ENCODE measurements around the gene PPP2R5C. TPM values are rescaled to one million over a fixed set of nuclear protein-coding genes. Genes with fewer than 3 reads are reported as not detected.

The PPP2R5C gene
- total RNA-seq, 1 donor from 2014 or later = 227 TPM

DNA sequence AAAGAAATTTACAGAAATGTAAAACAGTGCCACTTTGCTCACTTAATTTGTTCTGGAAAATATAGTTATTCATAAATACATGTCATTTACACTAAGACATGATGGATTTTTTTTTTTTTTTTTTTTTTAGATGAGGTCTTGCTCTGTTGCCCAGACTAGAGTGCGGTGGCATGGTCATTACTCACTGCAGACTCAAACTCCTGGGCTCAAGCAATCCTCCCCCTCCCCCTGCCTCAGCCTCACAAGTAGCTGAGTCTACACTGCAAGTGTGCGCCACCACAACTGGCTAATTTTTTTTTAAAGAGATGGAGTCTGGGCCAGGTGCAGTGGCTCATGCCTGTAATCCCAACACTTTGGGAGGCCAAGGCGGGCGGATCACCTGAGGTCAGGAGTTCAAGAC lies 101.2 kb downstream of the PPP2R5C start:
- no peak for TF ChIP-seq CTCF (IDR thresholded peaks at IDR 0.05)
- no peaks in the 10 kb centered on the region for H3K9me3 Mint-ChIP-seq
- peaks cover 16% of the 10 kb centered on the region for H3K4me1 Mint-ChIP-seq
- no peak for DNase-seq
- H3K4me3 Mint-ChIP-seq = no peak overlapping the region
- ChIA-PET POLR2A (no interaction called here), CTCF (interaction anchor here (0.6 to 1.0 kb wide), 2 partner anchors 13 to 163 kb away, joined by 3 to 5 read pairs; no protein-coding TSS in a partner anchor)
- intact Hi-C loops (cut with micrococcal nuclease) = no loop called here
- peaks cover 57% of the 10 kb centered on the region for H3K36me3 Mint-ChIP-seq (ENCODE audit: low read depth)
- no peaks in the 10 kb centered on the region for H3K27me3 Mint-ChIP-seq
- no peak overlapping the region for H3K27ac Mint-ChIP-seq
- ATAC-seq (ENCODE audit: low read depth) = no peak

DNA sequence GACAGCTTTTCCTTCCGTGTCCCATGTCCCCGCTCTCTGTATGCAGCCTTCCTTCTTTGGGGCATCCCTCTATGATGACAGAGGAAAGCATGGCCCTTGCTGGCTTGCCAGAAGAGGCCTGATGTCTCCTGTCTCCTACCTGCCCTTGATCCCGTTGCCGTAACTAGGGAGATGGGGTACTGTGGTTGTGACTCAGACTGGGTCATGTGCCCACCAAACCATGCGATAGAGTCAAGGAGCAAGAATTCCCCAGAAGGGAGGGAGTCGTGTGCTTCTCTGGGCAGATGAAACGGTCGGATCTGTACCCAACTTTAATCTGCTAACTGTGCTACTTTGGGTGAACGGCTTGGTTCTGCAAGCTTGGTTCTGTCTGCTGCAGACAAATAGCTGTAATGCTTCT lies 103.8 kb downstream of the PPP2R5C start:
- H3K4me1 Mint-ChIP-seq = peaks cover 18% of the 10 kb centered on the region
- ChIA-PET POLR2A (no interaction called here), CTCF (no interaction called here)
- no peaks in the 10 kb centered on the region for H3K9me3 Mint-ChIP-seq
- no peak for DNase-seq
- no peak for TF ChIP-seq CTCF (IDR thresholded peaks at IDR 0.05)
- H3K4me3 Mint-ChIP-seq = no peak overlapping the region
- H3K36me3 Mint-ChIP-seq (ENCODE audit: low read depth) = peaks cover 43% of the 10 kb centered on the region
- intact Hi-C loops (cut with micrococcal nuclease) = no loop called here
- no peak overlapping the region for H3K27ac Mint-ChIP-seq
- H3K27me3 Mint-ChIP-seq = no peaks in the 10 kb centered on the region
- no peak for ATAC-seq (ENCODE audit: low read depth)

DNA sequence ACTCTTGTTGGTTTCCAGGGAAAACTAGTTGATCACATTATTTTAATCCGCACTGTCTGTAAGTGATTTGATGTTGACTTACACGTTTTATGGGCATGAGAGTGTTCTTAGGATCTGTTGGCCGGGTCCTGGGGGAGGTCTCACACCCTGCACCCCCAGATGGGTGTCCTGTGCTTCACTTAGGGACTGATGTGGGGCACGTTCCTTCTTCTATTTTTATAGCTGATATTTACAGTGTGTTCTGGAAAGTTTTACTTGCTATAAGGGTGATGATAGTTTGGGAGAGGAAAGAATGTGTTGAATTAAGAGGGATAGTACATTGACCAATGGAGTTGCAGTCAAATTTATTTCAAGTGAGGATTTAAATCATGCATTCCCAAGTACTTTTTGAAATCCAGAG lies 106.3 kb downstream of the PPP2R5C start:
- ChIA-PET POLR2A (interaction anchor here (0.7 kb wide), 1 partner anchor 28 kb away, joined by 3 read pairs; no protein-coding TSS in a partner anchor), CTCF (interaction anchor here (0.6 kb wide), 1 partner anchor 58 kb away, joined by 5 read pairs; no protein-coding TSS in a partner anchor)
- DNase-seq (no peak), ATAC-seq (ENCODE audit: low read depth) (no peak)
- Mint-ChIP-seq H3K36me3 (ENCODE audit: low read depth) (peaks cover 29% of the 10 kb centered on the region), H3K27me3 (no peaks in the 10 kb centered on the region), H3K9me3 (no peaks in the 10 kb centered on the region), H3K27ac (peak overlapping the region; percentile 59), H3K4me3 (no peak overlapping the region), H3K4me1 (peaks cover 30% of the 10 kb centered on the region)
- intact Hi-C loops (cut with micrococcal nuclease) = no loop called here
- TF ChIP-seq CTCF (IDR thresholded peaks at IDR 0.05) = no peak

DNA sequence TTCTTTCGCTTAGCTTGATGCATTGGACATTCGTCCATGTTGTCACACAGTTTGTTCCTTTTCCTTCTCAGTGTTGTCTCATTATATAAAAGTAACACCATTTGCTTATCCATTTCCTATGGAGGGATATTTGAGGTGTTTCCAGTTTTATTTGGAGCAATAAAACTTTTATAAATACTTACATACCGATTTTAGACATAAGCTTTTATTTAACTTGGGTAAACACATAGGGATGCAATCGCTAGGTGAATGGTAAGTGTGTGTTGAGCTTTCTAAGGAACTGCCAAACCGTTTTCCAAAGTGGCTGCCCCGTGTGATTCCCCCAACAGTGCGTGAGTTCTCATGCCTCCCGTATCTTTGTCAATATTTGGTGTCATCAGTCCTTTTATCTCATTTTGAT lies 107.7 kb downstream of the PPP2R5C start:
- Mint-ChIP-seq H3K27ac (no peak overlapping the region), H3K9me3 (no peaks in the 10 kb centered on the region), H3K4me1 (peaks cover 43% of the 10 kb centered on the region), H3K4me3 (no peak overlapping the region), H3K27me3 (no peaks in the 10 kb centered on the region), H3K36me3 (ENCODE audit: low read depth) (peaks cover 24% of the 10 kb centered on the region)
- CTCF ChIA-PET = interaction anchor here (0.9 to 1.3 kb wide), 2 partner anchors 95 to 99 kb away, joined by 3 to 4 read pairs; no protein-coding TSS in a partner anchor
- TF ChIP-seq CTCF (IDR thresholded peaks at IDR 0.05) = no peak
- intact Hi-C loops (cut with micrococcal nuclease) = no loop called here
- no peak for DNase-seq
- ATAC-seq (ENCODE audit: low read depth) = no peak
- POLR2A ChIA-PET = interaction anchor here (1.4 kb wide), 1 partner anchor 98 kb away, joined by 4 read pairs; no protein-coding TSS in a partner anchor

GRCh38 chr14:101870273-101870939 lies 108.9 kb downstream of the PPP2R5C start:
- Mint-ChIP-seq H3K4me1 (peaks cover 54% of the 10 kb centered on the region), H3K36me3 (ENCODE audit: low read depth) (peaks cover 16% of the 10 kb centered on the region), H3K9me3 (no peaks in the 10 kb centered on the region), H3K4me3 (no peak overlapping the region), H3K27ac (no peak overlapping the region), H3K27me3 (no peaks in the 10 kb centered on the region)
- intact Hi-C loops (cut with micrococcal nuclease) = loop anchor here (10.0 kb wide), 1 partner anchor 166 kb away; no protein-coding TSS in a partner anchor
- no peak for TF ChIP-seq CTCF (IDR thresholded peaks at IDR 0.05)
- DNase-seq (no peak), ATAC-seq (ENCODE audit: low read depth) (no peak)
- POLR2A ChIA-PET = interaction anchor here (0.6 to 0.7 kb wide), 2 partner anchors 60 to 77 kb away, joined by 4 to 8 read pairs; no protein-coding TSS in a partner anchor
- CTCF ChIA-PET = no interaction called here

Data from activated B cell treated with CpG ODN at 0.5 μM for 24 hours (primary cell).